Mesenchymal stem cell (in vitro differentiated cells and primary cell): ENCODE measurements around the gene LSMEM2.

Experiments used
- DNase-seq: peaks from one replicate; pipeline ENCODE4 v3.0.0-alpha.2; 2013
- H2AFZ ChIP-seq: one replicate; pipeline ENCODE4 v1.6.1; 2013; ENCODE audit warnings: low read depth, mild to moderate bottlenecking, control low read depth, inconsistent platforms, low read length, moderate library complexity
- H2AK5ac ChIP-seq: 2 replicates; pipeline ENCODE4 v1.6.1; 2013; ENCODE audit warnings: low read length, moderate library complexity, mild to moderate bottlenecking, inconsistent platforms; ENCODE audit not compliant: severe bottlenecking
- H2BK120ac ChIP-seq: one replicate; pipeline ENCODE4 v1.6.1; 2013; ENCODE audit warnings: low read depth, mild to moderate bottlenecking, inconsistent platforms, low read length, moderate library complexity
- H2BK12ac ChIP-seq, 2 experiments: one replicate each; pipeline ENCODE4 v1.6.1; 2013; ENCODE audit warnings: inconsistent platforms in 2 of 2, low read length in 2 of 2, mild to moderate bottlenecking in 2 of 2, moderate library complexity in 2 of 2, control low read depth in 1 of 2
- H2BK15ac ChIP-seq: one replicate; pipeline ENCODE4 v1.6.1; 2013; ENCODE audit warnings: mild to moderate bottlenecking, low read depth, inconsistent platforms; ENCODE audit not compliant: poor library complexity, severe bottlenecking
- H2BK5ac ChIP-seq: 2 replicates; pipeline ENCODE4 v1.6.1; 2013; ENCODE audit warnings: low read depth, mild to moderate bottlenecking, low read length, control low read depth, inconsistent platforms; ENCODE audit not compliant: poor library complexity, severe bottlenecking
- H3K14ac ChIP-seq, 2 experiments: one replicate each; pipeline ENCODE4 v1.6.1; 2013; ENCODE audit warnings: inconsistent platforms in 2 of 2, low read length in 2 of 2, control low read depth in 1 of 2, mild to moderate bottlenecking in 1 of 2, moderate library complexity in 1 of 2
- H3K18ac ChIP-seq, 2 experiments: one replicate each; pipeline ENCODE4 v1.6.1; 2013; ENCODE audit warnings: inconsistent platforms in 2 of 2, low read length in 2 of 2, control low read depth in 1 of 2, low read depth in 1 of 2, mild to moderate bottlenecking in 1 of 2
- H3K23ac ChIP-seq, 2 experiments: one replicate each; pipeline ENCODE4 v1.6.1; 2013; ENCODE audit warnings: inconsistent platforms in 2 of 2, low read length in 2 of 2, mild to moderate bottlenecking in 2 of 2, moderate library complexity in 2 of 2, control low read depth in 1 of 2
- H3K27ac ChIP-seq: 2 replicates; pipeline ENCODE4 v1.5.1; 2013; ENCODE audit warnings: mild to moderate bottlenecking, moderate library complexity, low read length, control low read depth, inconsistent platforms; ENCODE audit not compliant: poor library complexity, severe bottlenecking
- H3K27me3 ChIP-seq, 2 experiments: 2 replicates each; pipeline versions ENCODE4 v1.6.1 to v1.7.0; 2013; ENCODE audit warnings: low read length in 2 of 2, mild to moderate bottlenecking in 2 of 2, moderate library complexity in 2 of 2, control low read depth in 1 of 2, inconsistent platforms in 1 of 2; ENCODE audit not compliant: control insufficient read depth in 1 of 2, insufficient read depth in 1 of 2
- H3K36me3 ChIP-seq, 2 experiments: 2 replicates each; pipeline versions ENCODE4 v1.6.1 to v1.7.0; 2013; ENCODE audit warnings: low read length in 2 of 2, control low read depth in 1 of 2, inconsistent platforms in 1 of 2, low read depth in 1 of 2, mild to moderate bottlenecking in 1 of 2; ENCODE audit not compliant: insufficient read depth in 2 of 2, control insufficient read depth in 1 of 2
- H3K4ac ChIP-seq, 2 experiments: one replicate each; pipeline ENCODE4 v1.6.1; 2013; ENCODE audit warnings: inconsistent platforms in 2 of 2, low read length in 2 of 2, mild to moderate bottlenecking in 2 of 2, moderate library complexity in 2 of 2, control low read depth in 1 of 2, low read depth in 1 of 2
- H3K4me1 ChIP-seq: 2 replicates; pipeline ENCODE4 v1.6.1; 2013; ENCODE audit warnings: low read depth, low read length, control low read depth; ENCODE audit not compliant: control insufficient read depth, insufficient read depth
- H3K4me2 ChIP-seq: 2 replicates; pipeline ENCODE4 v1.6.1; 2013; ENCODE audit warnings: low read length, mild to moderate bottlenecking, inconsistent platforms; ENCODE audit not compliant: poor library complexity, severe bottlenecking
- H3K4me3 ChIP-seq, 2 experiments: 2 replicates each; pipeline versions ENCODE4 v1.5.1 to v1.7.0; 2013; ENCODE audit warnings: low read length in 2 of 2, mild to moderate bottlenecking in 2 of 2, control low read depth in 1 of 2, low read depth in 1 of 2; ENCODE audit not compliant: insufficient read depth in 1 of 2
- H3K79me1 ChIP-seq: replicated peaks from 2 replicates; pipeline ENCODE4 v1.6.1; 2013; ENCODE audit warnings: mild to moderate bottlenecking, control low read depth, low read length, inconsistent platforms; ENCODE audit not compliant: poor library complexity, severe bottlenecking
- H3K9ac ChIP-seq: 2 replicates; pipeline ENCODE4 v1.7.0; 2013; ENCODE audit warnings: mild to moderate bottlenecking, low read length, moderate library complexity
- H3K9me3 ChIP-seq: 2 replicates; pipeline ENCODE4 v1.7.0; 2013; ENCODE audit warnings: mild to moderate bottlenecking, low read length; ENCODE audit not compliant: control insufficient read depth
- H4K8ac ChIP-seq: one replicate; pipeline ENCODE4 v1.6.1; 2013; ENCODE audit warnings: inconsistent platforms, mild to moderate bottlenecking, low read length, moderate library complexity
- H4K91ac ChIP-seq: one replicate; pipeline ENCODE4 v1.6.1; 2013; ENCODE audit warnings: mild to moderate bottlenecking, low read length, inconsistent platforms
- WGBS: methylation state at CpG from one replicate; pipeline ENCODE4 v1.1.7; 2013; ENCODE audit warnings: mixed read lengths; 5-methylcytosine and 5-hydroxymethylcytosine counted together

LSMEM2 gene

DNA sequence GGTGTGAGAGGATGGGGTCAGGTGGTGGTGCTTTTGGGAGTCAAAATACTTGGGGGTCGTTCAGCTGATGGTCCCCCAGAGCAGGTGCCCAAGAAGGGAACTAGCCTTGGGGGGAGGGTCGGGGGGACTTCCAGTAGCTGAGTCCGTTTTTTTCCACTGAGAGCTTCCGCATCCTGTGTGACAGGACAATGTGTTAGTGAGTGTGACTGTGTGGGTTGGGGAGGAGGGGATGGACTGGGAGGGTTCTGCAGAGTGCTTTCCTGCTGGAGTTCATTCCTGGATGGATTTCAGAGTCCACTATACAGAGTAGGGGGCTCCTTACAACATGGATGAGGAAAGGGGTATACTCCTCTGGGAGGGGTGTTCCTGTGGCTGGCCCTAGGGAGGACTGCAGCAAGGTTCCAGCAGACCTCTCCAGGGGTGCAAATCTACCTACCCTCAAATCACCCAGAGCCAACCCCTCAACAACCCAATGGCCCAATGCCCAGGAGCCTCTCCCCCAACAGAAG lies 44.3 kb downstream of the LSMEM2 start:
- H3K79me1 ChIP-seq: peaks cover 33% of the 10 kb centered on the region
- no peaks in the 10 kb centered on the region for H3K27me3 ChIP-seq
- no peak overlapping the region for H3K4me3 ChIP-seq
- no peaks in the 10 kb centered on the region for H3K9me3 ChIP-seq
- peaks cover 37 to 45% of the 10 kb centered on the region in 2 experiments for H3K36me3 ChIP-seq
- H3K9ac ChIP-seq: peak overlapping the region; percentile 99
- H2BK120ac ChIP-seq: no peak overlapping the region
- no peak overlapping the region for H3K14ac ChIP-seq
- H4K91ac ChIP-seq: no peak overlapping the region
- DNase-seq: no peak
- peak overlapping the region in 1 of 2 experiments; percentile 7 for H2BK12ac ChIP-seq
- H3K18ac ChIP-seq: no peak overlapping the region
- H3K23ac ChIP-seq: no peak overlapping the region
- H2AFZ ChIP-seq: no peak overlapping the region
- no peak overlapping the region for H2AK5ac ChIP-seq
- H4K8ac ChIP-seq: peak overlapping the region; percentile 77
- peaks cover 44% of the 10 kb centered on the region for H3K4me1 ChIP-seq
- peak overlapping the region in 1 of 2 experiments; percentile 69 for H3K4ac ChIP-seq
- 42% methylated on average over 4 of the region's 4 CpGs for WGBS
- no peak overlapping the region for H3K4me2 ChIP-seq
- H3K27ac ChIP-seq: no peak overlapping the region
- no peak overlapping the region for H2BK5ac ChIP-seq
- no peak overlapping the region for H2BK15ac ChIP-seq

DNA sequence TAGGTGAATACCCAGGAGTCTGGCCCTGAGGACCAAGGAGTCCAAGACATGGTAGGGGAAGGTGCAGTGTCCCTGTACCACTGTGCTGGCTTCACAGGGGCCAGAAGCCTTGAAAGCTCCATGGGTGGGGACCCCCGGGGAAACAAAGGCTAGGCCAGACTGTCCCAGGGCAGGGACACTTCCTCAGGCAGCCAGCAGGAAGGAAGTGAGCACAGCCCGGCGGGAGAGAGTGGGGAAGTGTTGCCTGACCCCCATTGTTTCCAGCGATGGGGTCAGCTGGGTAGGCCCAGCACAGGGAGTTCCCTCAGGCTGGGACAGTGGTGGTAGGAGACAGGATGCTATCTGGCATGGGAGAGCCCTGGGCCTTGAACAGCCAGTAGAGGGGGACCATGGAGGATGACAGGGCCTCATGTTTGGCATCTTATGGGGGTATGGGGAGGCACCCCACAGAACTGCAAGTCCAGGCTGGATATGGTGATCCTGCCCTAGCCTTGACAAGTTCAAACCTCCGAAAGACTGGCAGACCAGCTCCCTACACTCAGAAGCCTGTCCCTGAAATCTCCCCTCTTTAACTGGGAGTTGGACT lies 44.8 kb downstream of the LSMEM2 start:
- H4K8ac ChIP-seq: no peak overlapping the region
- peak overlapping the region; percentile 21 for H4K91ac ChIP-seq
- H3K4ac ChIP-seq: no peak overlapping the region
- H2BK15ac ChIP-seq: peak overlapping the region; percentile 17
- peaks cover 31 to 42% of the 10 kb centered on the region in 2 experiments for H3K36me3 ChIP-seq
- no peak overlapping the region for H3K9ac ChIP-seq
- no peak overlapping the region for H3K18ac ChIP-seq
- H2BK5ac ChIP-seq: no peak overlapping the region
- no peaks in the 10 kb centered on the region for H3K27me3 ChIP-seq
- H3K27ac ChIP-seq: no peak overlapping the region
- no peak overlapping the region for H3K4me2 ChIP-seq
- WGBS: 92% methylated on average over 5 of the region's 5 CpGs
- H3K9me3 ChIP-seq: no peaks in the 10 kb centered on the region
- no peak overlapping the region for H3K23ac ChIP-seq
- H2BK120ac ChIP-seq: no peak overlapping the region
- no peak overlapping the region for H2AK5ac ChIP-seq
- H3K79me1 ChIP-seq: peaks cover 27% of the 10 kb centered on the region
- H3K4me3 ChIP-seq: no peak overlapping the region
- no peak for DNase-seq
- H2BK12ac ChIP-seq: peak overlapping the region in 1 of 2 experiments; percentile 7
- no peak overlapping the region for H2AFZ ChIP-seq
- no peak overlapping the region for H3K14ac ChIP-seq
- peaks cover 41% of the 10 kb centered on the region for H3K4me1 ChIP-seq

DNA sequence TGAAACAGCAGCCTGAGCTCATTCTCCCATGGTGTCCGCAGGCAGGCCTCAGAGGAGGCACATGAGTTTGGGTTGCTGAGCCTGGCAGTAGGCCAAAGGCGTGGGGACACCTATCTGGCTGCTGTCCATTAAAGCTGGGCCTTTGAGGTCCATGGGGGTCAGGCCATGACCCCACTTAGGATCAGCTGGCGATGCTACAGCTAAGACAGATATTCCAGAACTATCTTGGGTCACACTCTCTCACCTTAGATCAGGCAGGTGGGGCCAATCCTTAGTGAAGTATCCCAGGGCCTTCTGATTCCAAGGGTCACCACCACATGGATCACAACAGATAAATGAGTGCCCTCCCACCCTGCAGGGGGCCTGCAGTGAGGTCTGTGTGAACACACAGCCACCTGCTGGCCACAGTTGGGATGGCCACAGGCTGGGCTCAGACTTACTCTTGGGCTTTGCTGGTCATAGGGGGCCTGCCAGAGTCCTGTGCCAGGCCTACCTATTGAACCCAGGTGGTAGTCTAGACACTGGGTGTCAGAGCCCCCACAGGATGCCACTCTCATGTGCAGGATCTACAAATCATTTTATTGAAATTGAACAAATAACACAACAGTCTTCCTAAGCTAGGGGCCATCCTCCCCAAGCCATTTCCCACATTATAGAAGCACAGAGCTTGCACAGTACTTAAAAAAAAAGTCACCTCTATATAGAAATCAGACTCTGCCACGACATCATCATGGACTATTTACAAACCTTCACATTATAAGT lies 45.6 kb downstream of the LSMEM2 start:
- Histone ChIP-seq H2BK12ac (no peak overlapping the region), H3K79me1 (peaks cover 20% of the 10 kb centered on the region), H3K4me1 (peaks cover 35% of the 10 kb centered on the region), H4K91ac (peak overlapping the region; percentile 23), H3K27me3 (no peaks in the 10 kb centered on the region), H2AFZ (no peak overlapping the region), H4K8ac (no peak overlapping the region), H3K4me2 (no peak overlapping the region), H2AK5ac (peak overlapping the region; percentile 47), H3K9ac (no peak overlapping the region), H3K14ac (no peak overlapping the region), H3K18ac (no peak overlapping the region), H3K9me3 (no peaks in the 10 kb centered on the region), H2BK120ac (no peak overlapping the region), H3K27ac (no peak overlapping the region), H3K4ac (no peak overlapping the region), H3K4me3 (no peak overlapping the region), H3K23ac (no peak overlapping the region), H3K36me3 (peaks cover 27 to 41% of the 10 kb centered on the region in 2 experiments), H2BK5ac (no peak overlapping the region), H2BK15ac (peak overlapping the region; percentile 17)
- DNase-seq: peak; percentile 80
- 77% methylated on average over 3 of the region's 4 CpGs for WGBS

- Histone ChIP-seq H4K8ac (no peak overlapping the region), H3K14ac (no peak overlapping the region), H2AK5ac (no peak overlapping the region), H2BK5ac (no peak overlapping the region), H3K9ac (no peak overlapping the region), H3K18ac (no peak overlapping the region), H3K9me3 (no peaks in the 10 kb centered on the region), H2BK120ac (no peak overlapping the region), H3K27me3 (no peaks in the 10 kb centered on the region), H4K91ac (no peak overlapping the region), H3K27ac (no peak overlapping the region), H2BK12ac (no peak overlapping the region), H2BK15ac (no peak overlapping the region), H3K23ac (no peak overlapping the region), H3K4me1 (peaks cover 29% of the 10 kb centered on the region), H3K36me3 (peaks cover 27 to 41% of the 10 kb centered on the region in 2 experiments), H2AFZ (no peak overlapping the region), H3K4me2 (no peak overlapping the region), H3K79me1 (peaks cover 17% of the 10 kb centered on the region), H3K4me3 (no peak overlapping the region), H3K4ac (no peak overlapping the region)
- no peak for DNase-seq
- WGBS: no CpG with 5 or more reads among the region's 2 CpGs
These were observed 46.2 kb downstream of the LSMEM2 start for GRCh38 chr3:50325113-50325480.
